GM23338 (cell line): ENCODE data around the gene ADAMTS20. TPM values are rescaled to one million over a fixed set of nuclear protein-coding genes. Genes with fewer than 3 reads are reported as not detected.

ENCODE experiments used
- ATAC-seq: fragments of 200-7000 bp; cut with Tn5 transposase; 3 replicates; pipeline ENCODE4 v1.9.1; 2020
- DNase-seq: peaks from one replicate; pipeline ENCODE4 v3.0.0-alpha.2; 2015; ENCODE audit warnings: low spot score
- H2AFZ ChIP-seq: fragments of 200-600 bp; sonication (generic); 2 replicates; pipeline ENCODE4 v1.8.0; 2016; ENCODE audit warnings: antibody characterized with exemption, mild to moderate bottlenecking, moderate library complexity
- H3F3A ChIP-seq: fragments of 200-600 bp; sonication (generic); replicated peaks from 2 replicates; pipeline ENCODE4 v1.8.0; 2017; ENCODE audit warnings: antibody characterized with exemption, mixed run types, low read depth
- H3K27ac ChIP-seq: fragments of 200-600 bp; sonication (generic); 2 replicates; pipeline ENCODE4 v1.6.1; 2016; ENCODE audit warnings: low read depth
- H3K27me3 ChIP-seq: fragments of 200-600 bp; sonication (generic); 2 replicates; pipeline ENCODE4 v1.8.0; 2016; ENCODE audit warnings: mild to moderate bottlenecking, mixed run types, moderate library complexity; ENCODE audit not compliant: insufficient read depth
- H3K36me3 ChIP-seq: fragments of 200-600 bp; sonication (generic); 2 replicates; pipeline ENCODE4 v1.8.0; 2016; ENCODE audit warnings: mild to moderate bottlenecking; ENCODE audit not compliant: insufficient read depth
- H3K4me1 ChIP-seq: fragments of 200-600 bp; sonication (generic); 2 replicates; pipeline ENCODE4 v1.8.0; 2016; ENCODE audit warnings: mild to moderate bottlenecking, moderate library complexity; ENCODE audit not compliant: insufficient read depth
- H3K4me2 ChIP-seq: fragments of 200-600 bp; sonication (generic); 2 replicates; pipeline ENCODE4 v1.7.1; 2017; ENCODE audit warnings: mixed run types
- H3K4me3 ChIP-seq: fragments of 200-600 bp; sonication (generic); 2 replicates; pipeline ENCODE4 v1.6.1; 2016; ENCODE audit warnings: mixed run types
- H3K79me2 ChIP-seq: fragments of 200-600 bp; sonication (generic); replicated peaks from 2 replicates; pipeline ENCODE4 v1.8.0; 2017; ENCODE audit warnings: mild to moderate bottlenecking; ENCODE audit not compliant: insufficient read depth
- H3K9me2 ChIP-seq: fragments of 200-600 bp; sonication (generic); 2 replicates; pipeline ENCODE4 v1.8.0; 2017; ENCODE audit not compliant: insufficient read depth
- H4K20me1 ChIP-seq: fragments of 200-600 bp; sonication (generic); replicated peaks from 2 replicates; pipeline ENCODE4 v1.8.0; 2017; ENCODE audit warnings: mild to moderate bottlenecking; ENCODE audit not compliant: insufficient read depth
- H3K27ac Mint-ChIP-seq: 2 replicates; pipeline ENCODE4 v1.8.0; 2020; ENCODE audit warnings: inconsistent platforms, mild to moderate bottlenecking, moderate library complexity, mixed read lengths
- H3K27me3 Mint-ChIP-seq: 3 replicates; pipeline ENCODE4 v1.8.0; 2022; ENCODE audit warnings: low read depth, mild to moderate bottlenecking, moderate library complexity, mixed read lengths, inconsistent platforms; ENCODE audit not compliant: insufficient read depth, poor library complexity
- H3K36me3 Mint-ChIP-seq: 3 replicates; pipeline ENCODE4 v1.8.0; 2021; ENCODE audit warnings: low read depth, mild to moderate bottlenecking, inconsistent platforms, moderate library complexity, mixed read lengths
- H3K4me1 Mint-ChIP-seq: 3 replicates; pipeline ENCODE4 v1.8.0; 2020; ENCODE audit warnings: mild to moderate bottlenecking, inconsistent platforms, mixed read lengths
- H3K4me3 Mint-ChIP-seq: 3 replicates; pipeline ENCODE4 v1.8.0; 2021; ENCODE audit warnings: moderate library complexity, mild to moderate bottlenecking, inconsistent platforms, mixed read lengths
- H3K9me3 Mint-ChIP-seq: 3 replicates; pipeline ENCODE4 v1.8.0; 2020; ENCODE audit warnings: moderate library complexity, mild to moderate bottlenecking, inconsistent platforms, mixed read lengths
- CREB1 ChIP-seq: fragments of 250-450 bp; sonication (Bioruptor Pico); IDR thresholded peaks from 2 replicates; pipeline ENCODE4 v1.5.0; 2020; ENCODE audit warnings: low read depth, mild to moderate bottlenecking, moderate library complexity
- EZH2 ChIP-seq: fragments of 200-600 bp; sonication (generic); IDR thresholded peaks from one replicate; pipeline ENCODE4 v1.8.0; 2017; ENCODE audit warnings: antibody characterized with exemption, mild to moderate bottlenecking, low read depth; ENCODE audit not compliant: unreplicated experiment
- EZH2phosphoT487 ChIP-seq: fragments of 200-600 bp; sonication (generic); IDR thresholded peaks from one replicate; pipeline ENCODE4 v1.8.1; 2018; ENCODE audit warnings: antibody characterized with exemption; ENCODE audit not compliant: unreplicated experiment
- JUNB ChIP-seq: IDR thresholded peaks from one replicate; pipeline ENCODE4 v1.6.1; 2016; ENCODE audit warnings: antibody characterized with exemption; ENCODE audit not compliant: unreplicated experiment
- NANOG ChIP-seq: IDR thresholded peaks from 2 replicates; pipeline ENCODE4 v1.6.1; 2016; ENCODE audit warnings: antibody characterized with exemption, borderline replicate concordance
- POLR2AphosphoS5 ChIP-seq: IDR thresholded peaks from 2 replicates; pipeline ENCODE4 v1.6.1; 2016; ENCODE audit warnings: antibody characterized with exemption, low read depth
- STAT1 ChIP-seq: IDR thresholded peaks from one replicate; pipeline ENCODE4 v1.6.1; 2016; ENCODE audit warnings: antibody characterized with exemption; ENCODE audit not compliant: unreplicated experiment
- ZNF114 ChIP-seq: fragments of 250-450 bp; sonication (Bioruptor Pico); IDR thresholded peaks from 2 replicates; pipeline ENCODE4 v1.5.0; 2020; ENCODE audit warnings: mild to moderate bottlenecking, moderate library complexity
- ZNF331 ChIP-seq: fragments of 250-450 bp; sonication (Bioruptor Pico); IDR thresholded peaks from 2 replicates; pipeline ENCODE4 v1.5.0; 2020; ENCODE audit warnings: low read depth, mild to moderate bottlenecking, moderate library complexity
- polyA plus RNA-seq: library from polyadenylated mRNA; unstranded; fragments of >200 nt; fragmentation: Nextera tagmentation; extraction: Ambion mirVana; gene quantifications from 2 replicates; pipeline ENCODE4 v1.2.1, GENCODE V29; 2016
- total RNA-seq: library from RNA; depleted of rRNA; stranded (reverse); fragments of >200 nt; shearing (Covaris generic); gene quantifications from 2 replicates; pipeline ENCODE4 v1.2.3, GENCODE V29; 2014
- TF ChIP-seq, protein P1 (sequence below): IDR thresholded peaks from one replicate; pipeline ENCODE4 v1.6.1; 2018; ENCODE audit warnings: antibody characterized with exemption; ENCODE audit not compliant: unreplicated experiment
- TF ChIP-seq, protein P2 (sequence below), 2 experiments: fragments of 200-600 bp in 1 of 2; sonication (generic) in 1 of 2; conservative IDR thresholded peaks; 2 replicates each; pipeline versions ENCODE4 v1.5.1 to v1.6.1; 2016 to 2017; ENCODE audit warnings: antibody characterized with exemption in 2 of 2, low read depth in 2 of 2, mild to moderate bottlenecking in 2 of 2, moderate library complexity in 1 of 2
- TF ChIP-seq, protein P3 (sequence below): fragments of 250-450 bp; sonication (Bioruptor Pico); IDR thresholded peaks from 2 replicates; pipeline ENCODE4 v1.5.0; 2020; ENCODE audit warnings: mild to moderate bottlenecking, moderate library complexity
- TF ChIP-seq, protein P4 (sequence below): IDR thresholded peaks from 2 replicates; pipeline ENCODE4 v1.6.1; 2016; ENCODE audit warnings: antibody characterized with exemption

The ADAMTS20 gene
- total and polyA plus RNA-seq, 2 experiments from 2014 or later: 2.0 to 9.3 TPM

DNA sequence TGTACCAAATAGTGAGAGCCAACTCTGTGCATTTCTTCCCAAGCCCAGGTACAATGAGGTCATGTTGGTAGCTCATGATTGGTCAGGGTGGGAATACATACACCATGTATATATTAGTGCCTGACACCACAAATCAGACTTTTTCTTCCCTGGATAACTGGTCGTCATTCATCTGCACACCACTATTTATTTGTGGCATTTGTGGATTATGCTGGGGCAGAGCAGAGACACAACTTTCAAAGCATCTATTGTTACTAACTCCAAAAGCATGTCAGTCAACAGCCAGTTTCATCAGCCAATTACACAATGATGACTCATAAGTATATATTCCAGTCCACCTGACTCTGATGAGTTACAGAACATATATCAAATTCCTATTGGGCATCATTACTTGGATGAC is 181.7 kb downstream of the ADAMTS20 start:
- Histone ChIP-seq H3K27me3 (no peaks in the 10 kb centered on the region), H3K27ac (no peak overlapping the region), H3K9me2 (no peaks in the 10 kb centered on the region), H3K79me2 (no peaks in the 10 kb centered on the region), H2AFZ (no peak overlapping the region), H3F3A (no peaks in the 10 kb centered on the region), H4K20me1 (no peaks in the 10 kb centered on the region), H3K4me2 (no peak overlapping the region), H3K4me1 (no peaks in the 10 kb centered on the region), H3K36me3 (no peaks in the 10 kb centered on the region), H3K4me3 (no peak overlapping the region)
- ATAC-seq (no peak), DNase-seq (no peak)
- Mint-ChIP-seq H3K9me3 (no peaks in the 10 kb centered on the region), H3K4me3 (no peak overlapping the region), H3K4me1 (peaks cover 5% of the 10 kb centered on the region; the same call in 2 of the 3 replicates), H3K36me3 (no peaks in the 10 kb centered on the region), H3K27me3 (no peaks in the 10 kb centered on the region), H3K27ac (no peak overlapping the region)
- no peak for TF ChIP-seq EZH2phosphoT487
- TF ChIP-seq, protein P1, sequence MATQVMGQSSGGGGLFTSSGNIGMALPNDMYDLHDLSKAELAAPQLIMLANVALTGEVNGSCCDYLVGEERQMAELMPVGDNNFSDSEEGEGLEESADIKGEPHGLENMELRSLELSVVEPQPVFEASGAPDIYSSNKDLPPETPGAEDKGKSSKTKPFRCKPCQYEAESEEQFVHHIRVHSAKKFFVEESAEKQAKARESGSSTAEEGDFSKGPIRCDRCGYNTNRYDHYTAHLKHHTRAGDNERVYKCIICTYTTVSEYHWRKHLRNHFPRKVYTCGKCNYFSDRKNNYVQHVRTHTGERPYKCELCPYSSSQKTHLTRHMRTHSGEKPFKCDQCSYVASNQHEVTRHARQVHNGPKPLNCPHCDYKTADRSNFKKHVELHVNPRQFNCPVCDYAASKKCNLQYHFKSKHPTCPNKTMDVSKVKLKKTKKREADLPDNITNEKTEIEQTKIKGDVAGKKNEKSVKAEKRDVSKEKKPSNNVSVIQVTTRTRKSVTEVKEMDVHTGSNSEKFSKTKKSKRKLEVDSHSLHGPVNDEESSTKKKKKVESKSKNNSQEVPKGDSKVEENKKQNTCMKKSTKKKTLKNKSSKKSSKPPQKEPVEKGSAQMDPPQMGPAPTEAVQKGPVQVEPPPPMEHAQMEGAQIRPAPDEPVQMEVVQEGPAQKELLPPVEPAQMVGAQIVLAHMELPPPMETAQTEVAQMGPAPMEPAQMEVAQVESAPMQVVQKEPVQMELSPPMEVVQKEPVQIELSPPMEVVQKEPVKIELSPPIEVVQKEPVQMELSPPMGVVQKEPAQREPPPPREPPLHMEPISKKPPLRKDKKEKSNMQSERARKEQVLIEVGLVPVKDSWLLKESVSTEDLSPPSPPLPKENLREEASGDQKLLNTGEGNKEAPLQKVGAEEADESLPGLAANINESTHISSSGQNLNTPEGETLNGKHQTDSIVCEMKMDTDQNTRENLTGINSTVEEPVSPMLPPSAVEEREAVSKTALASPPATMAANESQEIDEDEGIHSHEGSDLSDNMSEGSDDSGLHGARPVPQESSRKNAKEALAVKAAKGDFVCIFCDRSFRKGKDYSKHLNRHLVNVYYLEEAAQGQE: no peak
- no peak for TF ChIP-seq NANOG
- TF ChIP-seq, protein P2, sequence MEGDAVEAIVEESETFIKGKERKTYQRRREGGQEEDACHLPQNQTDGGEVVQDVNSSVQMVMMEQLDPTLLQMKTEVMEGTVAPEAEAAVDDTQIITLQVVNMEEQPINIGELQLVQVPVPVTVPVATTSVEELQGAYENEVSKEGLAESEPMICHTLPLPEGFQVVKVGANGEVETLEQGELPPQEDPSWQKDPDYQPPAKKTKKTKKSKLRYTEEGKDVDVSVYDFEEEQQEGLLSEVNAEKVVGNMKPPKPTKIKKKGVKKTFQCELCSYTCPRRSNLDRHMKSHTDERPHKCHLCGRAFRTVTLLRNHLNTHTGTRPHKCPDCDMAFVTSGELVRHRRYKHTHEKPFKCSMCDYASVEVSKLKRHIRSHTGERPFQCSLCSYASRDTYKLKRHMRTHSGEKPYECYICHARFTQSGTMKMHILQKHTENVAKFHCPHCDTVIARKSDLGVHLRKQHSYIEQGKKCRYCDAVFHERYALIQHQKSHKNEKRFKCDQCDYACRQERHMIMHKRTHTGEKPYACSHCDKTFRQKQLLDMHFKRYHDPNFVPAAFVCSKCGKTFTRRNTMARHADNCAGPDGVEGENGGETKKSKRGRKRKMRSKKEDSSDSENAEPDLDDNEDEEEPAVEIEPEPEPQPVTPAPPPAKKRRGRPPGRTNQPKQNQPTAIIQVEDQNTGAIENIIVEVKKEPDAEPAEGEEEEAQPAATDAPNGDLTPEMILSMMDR (conservative IDR thresholded peaks at IDR 0.05; ENCODE audit: low read depth in 2 of 2): no peak
- TF ChIP-seq STAT1: no peak
- TF ChIP-seq ZNF114 (CRISPR knock-in tag): no peak
- no peak for TF ChIP-seq JUNB
- no peak for TF ChIP-seq EZH2
- TF ChIP-seq POLR2AphosphoS5: no peak
- TF ChIP-seq CREB1 (CRISPR knock-in tag): no peak
- TF ChIP-seq, protein P3, sequence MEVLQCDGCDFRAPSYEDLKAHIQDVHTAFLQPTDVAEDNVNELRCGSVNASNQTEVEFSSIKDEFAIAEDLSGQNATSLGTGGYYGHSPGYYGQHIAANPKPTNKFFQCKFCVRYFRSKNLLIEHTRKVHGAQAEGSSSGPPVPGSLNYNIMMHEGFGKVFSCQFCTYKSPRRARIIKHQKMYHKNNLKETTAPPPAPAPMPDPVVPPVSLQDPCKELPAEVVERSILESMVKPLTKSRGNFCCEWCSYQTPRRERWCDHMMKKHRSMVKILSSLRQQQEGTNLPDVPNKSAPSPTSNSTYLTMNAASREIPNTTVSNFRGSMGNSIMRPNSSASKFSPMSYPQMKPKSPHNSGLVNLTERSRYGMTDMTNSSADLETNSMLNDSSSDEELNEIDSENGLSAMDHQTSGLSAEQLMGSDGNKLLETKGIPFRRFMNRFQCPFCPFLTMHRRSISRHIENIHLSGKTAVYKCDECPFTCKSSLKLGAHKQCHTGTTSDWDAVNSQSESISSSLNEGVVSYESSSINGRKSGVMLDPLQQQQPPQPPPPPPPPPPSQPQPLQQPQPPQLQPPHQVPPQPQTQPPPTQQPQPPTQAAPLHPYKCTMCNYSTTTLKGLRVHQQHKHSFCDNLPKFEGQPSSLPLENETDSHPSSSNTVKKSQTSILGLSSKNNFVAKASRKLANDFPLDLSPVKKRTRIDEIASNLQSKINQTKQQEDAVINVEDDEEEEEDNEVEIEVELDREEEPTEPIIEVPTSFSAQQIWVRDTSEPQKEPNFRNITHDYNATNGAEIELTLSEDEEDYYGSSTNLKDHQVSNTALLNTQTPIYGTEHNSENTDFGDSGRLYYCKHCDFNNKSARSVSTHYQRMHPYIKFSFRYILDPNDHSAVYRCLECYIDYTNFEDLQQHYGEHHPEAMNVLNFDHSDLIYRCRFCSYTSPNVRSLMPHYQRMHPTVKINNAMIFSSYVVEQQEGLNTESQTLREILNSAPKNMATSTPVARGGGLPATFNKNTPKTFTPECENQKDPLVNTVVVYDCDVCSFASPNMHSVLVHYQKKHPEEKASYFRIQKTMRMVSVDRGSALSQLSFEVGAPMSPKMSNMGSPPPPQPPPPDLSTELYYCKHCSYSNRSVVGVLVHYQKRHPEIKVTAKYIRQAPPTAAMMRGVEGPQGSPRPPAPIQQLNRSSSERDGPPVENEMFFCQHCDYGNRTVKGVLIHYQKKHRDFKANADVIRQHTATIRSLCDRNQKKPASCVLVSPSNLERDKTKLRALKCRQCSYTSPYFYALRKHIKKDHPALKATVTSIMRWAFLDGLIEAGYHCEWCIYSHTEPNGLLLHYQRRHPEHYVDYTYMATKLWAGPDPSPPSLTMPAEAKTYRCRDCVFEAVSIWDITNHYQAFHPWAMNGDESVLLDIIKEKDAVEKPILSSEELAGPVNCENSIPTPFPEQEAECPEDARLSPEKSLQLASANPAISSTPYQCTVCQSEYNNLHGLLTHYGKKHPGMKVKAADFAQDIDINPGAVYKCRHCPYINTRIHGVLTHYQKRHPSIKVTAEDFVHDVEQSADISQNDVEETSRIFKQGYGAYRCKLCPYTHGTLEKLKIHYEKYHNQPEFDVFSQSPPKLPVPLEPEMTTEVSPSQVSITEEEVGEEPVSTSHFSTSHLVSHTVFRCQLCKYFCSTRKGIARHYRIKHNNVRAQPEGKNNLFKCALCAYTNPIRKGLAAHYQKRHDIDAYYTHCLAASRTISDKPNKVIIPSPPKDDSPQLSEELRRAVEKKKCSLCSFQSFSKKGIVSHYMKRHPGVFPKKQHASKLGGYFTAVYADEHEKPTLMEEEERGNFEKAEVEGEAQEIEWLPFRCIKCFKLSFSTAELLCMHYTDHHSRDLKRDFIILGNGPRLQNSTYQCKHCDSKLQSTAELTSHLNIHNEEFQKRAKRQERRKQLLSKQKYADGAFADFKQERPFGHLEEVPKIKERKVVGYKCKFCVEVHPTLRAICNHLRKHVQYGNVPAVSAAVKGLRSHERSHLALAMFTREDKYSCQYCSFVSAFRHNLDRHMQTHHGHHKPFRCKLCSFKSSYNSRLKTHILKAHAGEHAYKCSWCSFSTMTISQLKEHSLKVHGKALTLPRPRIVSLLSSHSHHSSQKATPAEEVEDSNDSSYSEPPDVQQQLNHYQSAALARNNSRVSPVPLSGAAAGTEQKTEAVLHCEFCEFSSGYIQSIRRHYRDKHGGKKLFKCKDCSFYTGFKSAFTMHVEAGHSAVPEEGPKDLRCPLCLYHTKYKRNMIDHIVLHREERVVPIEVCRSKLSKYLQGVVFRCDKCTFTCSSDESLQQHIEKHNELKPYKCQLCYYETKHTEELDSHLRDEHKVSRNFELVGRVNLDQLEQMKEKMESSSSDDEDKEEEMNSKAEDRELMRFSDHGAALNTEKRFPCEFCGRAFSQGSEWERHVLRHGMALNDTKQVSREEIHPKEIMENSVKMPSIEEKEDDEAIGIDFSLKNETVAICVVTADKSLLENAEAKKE (CRISPR knock-in tag): no peak
- TF ChIP-seq ZNF331: no peak
- TF ChIP-seq, protein P4, sequence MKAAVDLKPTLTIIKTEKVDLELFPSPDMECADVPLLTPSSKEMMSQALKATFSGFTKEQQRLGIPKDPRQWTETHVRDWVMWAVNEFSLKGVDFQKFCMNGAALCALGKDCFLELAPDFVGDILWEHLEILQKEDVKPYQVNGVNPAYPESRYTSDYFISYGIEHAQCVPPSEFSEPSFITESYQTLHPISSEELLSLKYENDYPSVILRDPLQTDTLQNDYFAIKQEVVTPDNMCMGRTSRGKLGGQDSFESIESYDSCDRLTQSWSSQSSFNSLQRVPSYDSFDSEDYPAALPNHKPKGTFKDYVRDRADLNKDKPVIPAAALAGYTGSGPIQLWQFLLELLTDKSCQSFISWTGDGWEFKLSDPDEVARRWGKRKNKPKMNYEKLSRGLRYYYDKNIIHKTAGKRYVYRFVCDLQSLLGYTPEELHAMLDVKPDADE: no peak
